HG02970 (cell line): ENCODE measurements around the gene MAF.

Experiments
- ATAC-seq: cut with Tn5 transposase; IDR thresholded peaks from one replicate; pipeline ENCODE4 v1.9.1; 2021; ENCODE audit warnings: mild to moderate bottlenecking, moderate library complexity, moderate number of reproducible peaks; ENCODE audit not compliant: unreplicated experiment, low FRiP score

MAF gene

GRCh38 chr16:79593074-79593531 is 7.4 kb downstream of the MAF start:
- ATAC-seq = no peak

GRCh38 chr16:79592186-79592585 is 8.4 kb downstream of the MAF start:
- ATAC-seq = no peak

- no peak for ATAC-seq
These were observed 10.9 kb downstream of the MAF start for GRCh38 chr16:79589601-79590102.

- no peak for ATAC-seq
These were observed 12.6 kb downstream of the MAF start for GRCh38 chr16:79587897-79588296.

GRCh38 chr16:79587296-79587695 is 13.2 kb downstream of the MAF start:
- no peak for ATAC-seq

- ATAC-seq = no peak
These were observed 17.7 kb downstream of the MAF start for GRCh38 chr16:79582789-79583188.

GRCh38 chr16:79580453-79581191 is 19.9 kb downstream of the MAF start:
- no peak for ATAC-seq

- no peak for ATAC-seq
These were observed 23.9 kb downstream of the MAF start for GRCh38 chr16:79576602-79577001.

- no peak for ATAC-seq
These were observed 26.7 kb downstream of the MAF start for GRCh38 chr16:79573884-79574283.

- ATAC-seq = no peak
These were observed 27.5 kb downstream of the MAF start for GRCh38 chr16:79573071-79573470.

GRCh38 chr16:79571903-79572535 is 28.5 kb downstream of the MAF start:
- ATAC-seq = no peak

GRCh38 chr16:79571065-79571902 is 29.3 kb downstream of the MAF start:
- ATAC-seq = no peak

- no peak for ATAC-seq
These were observed 35.8 kb downstream of the MAF start for GRCh38 chr16:79564671-79565107.

- no peak for ATAC-seq
These were observed 36.6 kb downstream of the MAF start for GRCh38 chr16:79563921-79564320.

GRCh38 chr16:79562166-79562823 is 38.2 kb downstream of the MAF start:
- ATAC-seq = no peak

- ATAC-seq = no peak
These were observed 38.8 kb downstream of the MAF start for GRCh38 chr16:79561729-79562128.

GRCh38 chr16:79560923-79561322 is 39.6 kb downstream of the MAF start:
- no peak for ATAC-seq

GRCh38 chr16:79560318-79560717 is 40.2 kb downstream of the MAF start:
- no peak for ATAC-seq

GRCh38 chr16:79559532-79559931 is 41.0 kb downstream of the MAF start:
- ATAC-seq = no peak

- no peak for ATAC-seq
These were observed 43.1 kb downstream of the MAF start for GRCh38 chr16:79557421-79557820.
